Mucosa of descending colon (tissue), 3 donors: Measurements from ENCODE around the gene BRD4. TPM values are rescaled to one million over a fixed set of nuclear protein-coding genes. Genes with fewer than 3 reads are reported as not detected.

Source experiments
- ATAC-seq: fragments of 200-7000 bp; cut with Tn5 transposase; one replicate; pipeline ENCODE4 v1.9.1; 2020; ENCODE audit warnings: mild to moderate bottlenecking, moderate library complexity
- DNase-seq, 3 donors: peaks; one replicate each; pipeline ENCODE4 v3.0.0-alpha.2; 2020
- H3K36me3 ChIP-seq: fragments of 200-600 bp; one replicate; pipeline ENCODE4 v1.8.0; 2021; ENCODE audit warnings: low read depth, mild to moderate bottlenecking
- H3K4me1 ChIP-seq: fragments of 200-600 bp; one replicate; pipeline ENCODE4 v1.8.0; 2021; ENCODE audit warnings: low read depth, mild to moderate bottlenecking
- H3K4me3 ChIP-seq: fragments of 200-600 bp; one replicate; pipeline ENCODE4 v1.8.0; 2021; ENCODE audit warnings: mild to moderate bottlenecking
- H3K9me3 ChIP-seq: fragments of 200-600 bp; one replicate; pipeline ENCODE4 v1.8.0; 2021; ENCODE audit warnings: mild to moderate bottlenecking
- intact Hi-C, 2 donors: fragments of 100-400 bp; cut with DNase I in 1 of 2; cut with micrococcal nuclease in 1 of 2; formaldehyde crosslinking; loops; one replicate each; pipeline versions ENCODE4 v1.11.0 to v1.11.1; 2022; cut with DNase I, micrococcal nuclease
- total RNA-seq, 3 donors: library from RNA; stranded (reverse); fragmentation: NEBNext Ultra II Directional in 2 of 3; extraction: Animal tissue kit (Norgen Biotek cat#: 25700) in 2 of 3; gene quantifications; one replicate each; pipeline versions ENCODE4 v1.2.1 to v1.2.4, GENCODE V29; 2021 to 2023
- TF ChIP-seq, protein P1 (sequence below): fragments of 200-600 bp; IDR thresholded peaks from one replicate; pipeline ENCODE4 v1.8.0; 2022; ENCODE audit warnings: antibody characterized with exemption, mild to moderate bottlenecking
- donor health status: DM: no; HTN: no; CAD: no; lungs with moderate emphysema.
- donor health status: DM: no; HTN: no; CAD: no.
- donor health status: DM: no; HTN: yes; CAD: no.

BRD4 gene
- total RNA-seq, 3 donors from 2014 or later, result 78.3 to 104 (median 82.6) TPM

DNA sequence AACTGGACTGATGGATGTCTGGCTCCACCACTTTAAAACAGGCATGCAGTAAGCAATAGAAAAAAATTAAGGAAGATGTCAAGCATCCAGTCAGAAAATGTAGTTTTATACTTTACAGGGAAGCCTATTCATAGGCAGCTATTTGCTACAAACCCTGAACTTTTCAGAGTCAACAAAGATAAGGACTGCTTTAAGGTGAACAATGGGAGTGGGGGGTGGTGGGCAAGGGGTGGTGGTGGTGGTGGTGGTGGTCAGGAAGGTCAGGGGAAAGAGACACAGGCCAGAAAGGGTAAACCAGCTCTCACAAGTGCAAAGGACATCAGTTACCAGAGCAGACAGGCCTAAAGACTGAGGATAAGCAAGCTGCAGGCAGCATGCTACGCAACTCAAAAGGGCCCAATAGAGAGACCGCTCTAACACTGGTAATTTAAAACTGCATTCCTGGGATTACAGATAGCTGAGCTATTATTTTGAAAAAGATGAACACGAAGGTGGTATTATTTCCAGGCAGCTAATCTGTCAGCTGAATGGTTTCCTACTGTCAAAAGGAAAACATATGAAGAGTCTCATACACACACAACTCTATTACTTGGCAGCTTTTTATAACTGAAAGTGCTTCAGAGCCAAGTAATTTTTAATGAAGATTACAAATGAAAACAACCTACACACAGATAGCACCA, 14.8 kb downstream of the BRD4 start:
- no peaks in the 10 kb centered on the region for H3K36me3 ChIP-seq
- no peak for DNase-seq
- H3K9me3 ChIP-seq, result no peaks in the 10 kb centered on the region
- intact Hi-C loops, result no loop called here
- no peak overlapping the region for H3K4me3 ChIP-seq
- H3K4me1 ChIP-seq, result peaks cover 39% of the 10 kb centered on the region
- TF ChIP-seq, protein P1, sequence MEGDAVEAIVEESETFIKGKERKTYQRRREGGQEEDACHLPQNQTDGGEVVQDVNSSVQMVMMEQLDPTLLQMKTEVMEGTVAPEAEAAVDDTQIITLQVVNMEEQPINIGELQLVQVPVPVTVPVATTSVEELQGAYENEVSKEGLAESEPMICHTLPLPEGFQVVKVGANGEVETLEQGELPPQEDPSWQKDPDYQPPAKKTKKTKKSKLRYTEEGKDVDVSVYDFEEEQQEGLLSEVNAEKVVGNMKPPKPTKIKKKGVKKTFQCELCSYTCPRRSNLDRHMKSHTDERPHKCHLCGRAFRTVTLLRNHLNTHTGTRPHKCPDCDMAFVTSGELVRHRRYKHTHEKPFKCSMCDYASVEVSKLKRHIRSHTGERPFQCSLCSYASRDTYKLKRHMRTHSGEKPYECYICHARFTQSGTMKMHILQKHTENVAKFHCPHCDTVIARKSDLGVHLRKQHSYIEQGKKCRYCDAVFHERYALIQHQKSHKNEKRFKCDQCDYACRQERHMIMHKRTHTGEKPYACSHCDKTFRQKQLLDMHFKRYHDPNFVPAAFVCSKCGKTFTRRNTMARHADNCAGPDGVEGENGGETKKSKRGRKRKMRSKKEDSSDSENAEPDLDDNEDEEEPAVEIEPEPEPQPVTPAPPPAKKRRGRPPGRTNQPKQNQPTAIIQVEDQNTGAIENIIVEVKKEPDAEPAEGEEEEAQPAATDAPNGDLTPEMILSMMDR, result no peak
- no peak for ATAC-seq

DNA sequence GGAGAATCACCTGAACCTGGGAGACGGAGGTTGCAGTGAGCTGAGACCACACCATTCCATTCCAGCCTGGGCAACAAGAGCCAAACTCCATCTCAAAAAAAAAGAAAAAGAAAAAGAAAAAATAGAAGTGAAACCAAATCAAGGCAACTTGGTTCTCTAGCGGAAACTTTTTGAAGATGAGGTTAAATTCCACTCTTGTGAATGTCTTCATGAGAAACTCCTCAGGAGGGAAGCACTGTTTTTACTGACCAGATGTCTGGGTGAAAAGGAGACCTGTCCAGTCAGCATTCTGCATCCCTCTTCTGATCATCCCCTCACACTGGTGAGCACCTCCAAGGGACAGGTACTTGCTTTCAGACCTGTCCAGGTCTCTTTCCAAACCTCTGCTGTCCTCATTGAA, 15.8 kb downstream of the BRD4 start:
- intact Hi-C loops, result no loop called here
- Histone ChIP-seq H3K9me3 (no peaks in the 10 kb centered on the region), H3K4me1 (peaks cover 37% of the 10 kb centered on the region), H3K36me3 (no peaks in the 10 kb centered on the region), H3K4me3 (no peak overlapping the region)
- DNase-seq, result no peak
- ATAC-seq, result no peak
- TF ChIP-seq, protein P1, result no peak

DNA sequence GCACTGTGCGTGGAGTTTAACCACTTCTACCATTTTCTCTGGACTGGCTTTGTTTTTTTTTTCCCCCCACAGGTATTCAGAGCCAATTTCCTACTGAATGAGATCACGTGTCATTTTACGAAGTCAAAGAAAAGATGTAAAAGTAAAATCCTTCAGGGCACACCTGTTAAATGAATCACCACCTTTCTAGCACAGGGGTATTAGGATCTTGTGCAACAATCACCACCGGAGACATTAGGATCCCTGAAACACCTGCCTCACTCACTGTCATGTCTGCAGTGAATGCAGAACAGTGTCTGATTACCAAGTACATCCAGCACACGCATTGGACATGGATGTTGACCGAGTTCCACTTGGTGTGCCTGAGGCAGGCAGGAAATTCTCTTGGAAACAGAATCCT, 17.2 kb downstream of the BRD4 start:
- Histone ChIP-seq H3K4me1 (peaks cover 25% of the 10 kb centered on the region), H3K36me3 (no peaks in the 10 kb centered on the region), H3K4me3 (no peak overlapping the region), H3K9me3 (no peaks in the 10 kb centered on the region)
- no peak for ATAC-seq
- TF ChIP-seq, protein P1, result no peak
- intact Hi-C loops, result no loop called here
- no peak for DNase-seq

DNA sequence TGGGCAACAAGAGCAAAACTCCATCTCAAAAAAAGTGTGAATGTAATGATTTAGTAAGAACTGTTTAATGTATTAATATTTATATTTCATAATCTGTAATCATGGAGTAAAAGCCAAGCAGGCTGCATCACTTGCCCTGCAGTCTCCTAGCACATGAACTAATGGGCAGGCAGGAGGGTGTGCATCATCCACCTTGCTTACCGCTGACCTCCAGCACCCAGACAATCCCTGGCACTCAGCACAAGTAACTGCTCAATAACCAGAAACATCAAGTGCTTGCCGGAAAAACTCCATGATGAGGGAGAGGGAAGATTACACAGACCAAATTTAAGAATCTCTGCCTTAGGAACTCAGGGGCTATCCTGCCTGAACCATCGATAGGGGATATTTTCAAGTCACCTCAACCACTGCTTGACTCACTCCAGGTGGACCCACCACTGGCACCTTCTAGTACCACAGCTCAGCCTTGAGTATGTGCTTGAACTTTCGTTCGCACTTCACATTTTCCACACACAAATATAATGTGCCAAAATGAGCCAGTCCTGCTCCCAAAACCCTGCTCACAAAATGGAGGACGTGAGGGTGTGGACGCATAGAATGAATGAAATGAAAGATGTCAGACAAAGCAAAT, 18.6 kb downstream of the BRD4 start:
- TF ChIP-seq, protein P1, result no peak
- intact Hi-C loops, result no loop called here
- H3K4me1 ChIP-seq, result peaks cover 22% of the 10 kb centered on the region
- ATAC-seq, result no peak
- no peaks in the 10 kb centered on the region for H3K9me3 ChIP-seq
- DNase-seq, result no peak
- no peaks in the 10 kb centered on the region for H3K36me3 ChIP-seq
- no peak overlapping the region for H3K4me3 ChIP-seq

DNA sequence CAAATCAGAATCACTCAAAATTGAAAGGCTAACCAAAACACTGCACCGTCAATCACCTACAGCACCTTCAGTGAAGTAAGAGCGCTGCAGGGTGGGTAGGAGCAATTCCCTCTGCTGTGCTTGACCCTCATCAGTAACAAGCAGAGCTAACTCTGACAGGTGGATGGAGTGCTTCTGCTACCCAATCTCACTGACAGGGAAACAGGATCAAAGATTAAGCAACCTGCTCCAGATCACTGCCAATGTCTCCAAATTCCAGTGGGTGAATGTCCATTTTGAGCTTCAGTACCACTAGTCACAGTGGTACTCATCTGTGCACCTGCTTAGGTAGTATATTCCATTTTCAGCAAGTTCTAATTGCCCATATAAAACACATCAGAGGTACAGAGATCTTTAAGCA, 25.2 kb downstream of the BRD4 start:
- TF ChIP-seq, protein P1, result no peak
- no peak overlapping the region for H3K4me3 ChIP-seq
- H3K9me3 ChIP-seq, result no peaks in the 10 kb centered on the region
- H3K4me1 ChIP-seq, result peaks cover 25% of the 10 kb centered on the region
- DNase-seq (no peak), ATAC-seq (no peak)
- H3K36me3 ChIP-seq, result no peaks in the 10 kb centered on the region
- intact Hi-C loops, result no loop called here
